GM18519 (cell line): ENCODE results near the gene EPB41L5.
"Not testable (repeated sequence)": the region's sequence is repeated elsewhere in the genome, so short reads cannot be mapped to it uniquely, and the experiment has no call there.

Experiments used
- ATAC-seq: cut with Tn5 transposase; IDR thresholded peaks from one replicate; pipeline ENCODE4 v1.9.1; 2021; ENCODE audit warnings: mild to moderate bottlenecking, moderate library complexity; ENCODE audit not compliant: unreplicated experiment, low FRiP score

EPB41L5 gene

DNA sequence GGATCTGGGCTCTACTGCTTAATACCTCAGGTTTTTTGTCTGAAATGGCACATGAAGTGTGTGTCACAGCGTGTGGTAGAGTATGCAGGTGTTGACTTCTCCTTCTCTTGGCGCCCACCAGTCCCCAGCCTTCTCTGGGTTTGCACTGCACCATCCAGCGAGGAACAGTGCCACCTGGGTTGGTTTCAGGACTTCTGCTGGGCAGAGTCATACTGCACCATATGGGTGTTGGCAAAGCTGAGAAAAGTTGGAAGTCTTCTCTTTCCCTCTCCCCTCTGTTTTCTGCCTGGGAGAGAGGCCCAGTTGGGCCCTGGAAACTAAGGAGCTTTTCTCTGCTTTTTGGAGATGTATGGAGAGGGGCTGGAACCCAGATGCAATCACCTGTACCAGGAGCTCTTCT lies 166.5 kb downstream of the EPB41L5 start:
- ATAC-seq, result no peak

DNA sequence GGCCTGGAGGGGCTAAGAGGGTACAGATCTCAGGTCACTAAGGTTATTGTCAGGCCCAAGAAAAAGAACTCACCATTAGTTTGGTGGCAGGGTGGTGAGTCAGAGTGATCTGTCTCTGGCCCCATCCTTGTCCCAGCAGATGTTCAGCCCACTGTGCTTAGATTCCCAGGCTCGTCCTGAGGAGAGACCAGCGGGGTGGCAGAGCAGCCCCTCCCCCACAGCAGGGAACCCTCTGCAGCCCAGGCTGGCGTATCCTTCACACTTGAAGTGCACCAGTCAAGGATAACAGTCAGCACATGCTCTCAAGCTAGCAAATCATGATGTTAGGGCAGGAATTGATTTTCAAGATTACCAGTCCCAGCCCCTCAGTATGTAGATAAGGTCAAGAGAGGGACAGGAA lies 167.2 kb downstream of the EPB41L5 start:
- no peak for ATAC-seq

DNA sequence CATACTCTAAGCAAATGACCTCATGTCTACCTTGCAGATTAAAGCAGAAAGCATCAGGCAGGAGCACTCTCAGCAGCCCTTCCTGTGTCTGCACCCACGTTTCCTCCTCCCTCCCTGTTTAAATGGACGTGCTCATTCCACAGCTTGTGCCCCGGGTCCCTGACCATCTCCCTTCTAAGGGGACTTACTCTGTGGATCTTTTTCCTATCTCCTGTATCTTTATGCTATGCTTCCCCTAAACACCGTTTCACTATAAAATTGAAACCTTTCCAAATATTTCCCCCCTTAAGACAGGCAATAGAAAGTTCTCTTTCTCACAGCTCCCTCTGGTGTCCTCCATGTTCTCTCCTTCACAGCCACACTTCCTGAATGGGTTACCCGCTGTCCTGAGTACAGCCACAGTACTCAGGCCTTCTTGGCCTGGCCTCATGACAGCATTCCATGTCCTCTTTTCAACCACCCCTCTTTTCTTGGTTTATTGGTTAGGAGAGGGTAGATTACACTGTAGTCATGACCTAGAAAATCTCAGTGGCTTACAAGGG lies 169.2 kb downstream of the EPB41L5 start:
- ATAC-seq, result no peak

DNA sequence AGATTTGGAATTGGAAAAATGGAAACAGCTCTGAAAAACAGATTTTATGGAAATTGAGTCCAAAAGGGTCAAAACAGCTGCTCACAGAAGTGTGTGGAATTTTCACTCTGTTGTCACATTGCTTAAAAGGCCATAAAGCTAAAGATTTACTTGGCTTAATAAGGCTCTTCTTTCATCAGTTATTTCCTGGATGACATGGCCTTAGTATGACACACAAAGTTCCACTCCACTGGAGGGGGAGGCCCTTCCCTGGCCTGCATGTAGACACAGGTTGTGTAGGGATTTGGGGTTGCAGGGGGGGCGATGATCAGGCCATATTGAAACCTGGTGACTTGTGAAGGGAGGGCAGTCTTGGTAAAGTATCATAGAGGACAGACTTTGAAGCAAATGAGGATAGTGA lies 176.3 kb downstream of the EPB41L5 start:
- ATAC-seq, result no peak

DNA sequence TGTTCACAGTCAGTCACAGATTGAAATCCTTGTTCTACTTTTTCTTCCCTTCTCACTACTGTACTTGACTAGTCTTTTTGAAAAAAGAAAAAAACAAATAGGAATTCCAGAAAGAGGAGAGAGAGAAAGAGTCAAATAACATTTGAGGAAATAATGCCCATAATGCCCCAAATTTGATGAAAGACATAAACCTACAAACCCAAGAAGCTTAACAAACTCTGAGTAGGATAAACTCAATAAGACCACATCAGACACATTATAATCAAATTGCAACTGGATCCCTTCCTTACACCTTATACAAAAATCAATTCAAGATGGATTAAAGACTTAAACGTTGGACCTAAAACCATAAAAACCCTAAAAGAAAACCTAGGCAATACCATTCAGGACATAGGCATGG lies 179.4 kb downstream of the EPB41L5 start:
- no peak for ATAC-seq

DNA sequence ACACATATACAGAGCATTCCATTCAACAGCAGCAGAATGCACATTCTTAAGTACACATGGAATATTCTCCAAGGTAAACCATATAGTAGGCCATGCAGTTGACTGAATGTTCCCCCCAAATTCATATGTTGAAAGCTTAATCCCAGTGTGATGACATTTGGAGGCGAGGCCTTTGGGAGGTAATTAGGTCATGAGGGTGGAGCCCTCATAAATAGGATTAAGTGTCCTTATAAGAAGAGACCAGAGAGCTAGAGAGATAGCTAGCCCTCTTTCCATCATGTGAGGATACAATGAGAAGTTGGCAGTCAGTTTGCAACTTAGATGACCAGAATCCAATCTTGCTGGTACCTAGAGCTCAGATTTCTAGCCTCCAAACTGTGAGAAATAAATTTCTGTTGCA lies 182.7 kb downstream of the EPB41L5 start:
- no peak for ATAC-seq

DNA sequence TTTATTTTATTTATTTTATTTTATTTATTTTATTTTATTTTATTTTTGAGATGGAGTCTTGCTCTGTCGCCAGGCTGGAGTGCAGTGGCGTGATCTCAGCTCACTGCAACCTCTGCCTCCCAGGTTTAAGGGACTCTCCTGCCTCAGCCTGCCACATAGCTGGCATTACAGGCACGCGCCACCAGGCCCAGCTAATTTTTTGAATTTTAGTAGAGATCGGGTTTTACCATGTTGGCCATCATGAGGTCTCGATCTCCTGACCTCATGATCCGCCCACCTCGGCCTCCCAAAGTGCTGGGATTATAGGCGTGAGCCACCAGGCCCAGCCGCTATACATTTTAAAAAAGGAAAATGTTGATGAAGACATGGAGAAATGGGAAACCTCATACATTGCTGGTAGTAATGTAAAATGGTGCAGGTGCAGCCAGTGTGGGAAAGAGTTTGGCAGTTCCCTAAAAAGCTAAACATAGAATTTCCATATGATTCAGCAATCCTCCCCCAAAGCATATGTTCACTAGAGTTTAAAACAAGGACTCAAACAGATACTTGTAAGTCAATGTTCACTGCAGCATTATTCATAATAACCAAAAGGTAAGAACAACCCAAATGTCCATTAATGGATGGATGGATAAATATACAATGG lies 187.1 kb downstream of the EPB41L5 start:
- not testable (repeated sequence) for ATAC-seq

DNA sequence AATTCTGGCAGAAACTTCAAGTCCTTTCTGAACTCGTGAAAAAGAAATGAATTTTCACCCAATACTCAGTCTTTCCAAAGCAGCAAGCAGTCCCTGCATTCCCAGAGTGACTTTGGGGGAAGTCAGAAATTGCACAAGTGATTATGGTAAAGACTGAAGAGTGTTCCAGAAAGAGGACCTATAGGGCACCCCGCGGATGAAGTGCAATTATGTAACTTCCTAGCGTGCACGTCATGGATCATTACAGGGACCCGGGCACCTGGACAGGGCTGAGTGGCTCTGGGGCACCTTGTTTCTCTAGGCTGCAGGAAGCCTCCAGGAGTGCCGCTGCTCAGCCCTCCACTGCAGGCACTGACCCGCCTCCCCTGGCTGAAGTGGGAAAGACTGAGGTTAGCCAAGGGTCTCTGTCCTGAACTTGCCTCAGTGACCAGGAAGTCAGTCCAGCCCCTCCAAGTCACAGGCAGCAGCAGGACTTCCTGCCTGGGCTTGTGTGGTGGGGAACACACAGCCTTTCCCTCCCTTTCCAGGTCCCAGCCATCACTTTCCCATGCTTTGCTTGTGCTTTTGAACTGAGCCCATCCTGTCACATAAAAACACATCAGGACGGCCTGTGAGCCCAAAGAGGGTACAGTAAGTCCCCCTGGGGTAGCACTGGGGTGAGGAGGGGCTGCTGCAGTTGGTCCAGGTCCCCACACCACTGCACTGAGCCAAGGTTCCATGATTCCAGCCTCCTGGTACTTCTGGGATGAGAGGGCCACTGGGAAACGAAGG lies 190.6 kb downstream of the EPB41L5 start:
- ATAC-seq, result no peak

DNA sequence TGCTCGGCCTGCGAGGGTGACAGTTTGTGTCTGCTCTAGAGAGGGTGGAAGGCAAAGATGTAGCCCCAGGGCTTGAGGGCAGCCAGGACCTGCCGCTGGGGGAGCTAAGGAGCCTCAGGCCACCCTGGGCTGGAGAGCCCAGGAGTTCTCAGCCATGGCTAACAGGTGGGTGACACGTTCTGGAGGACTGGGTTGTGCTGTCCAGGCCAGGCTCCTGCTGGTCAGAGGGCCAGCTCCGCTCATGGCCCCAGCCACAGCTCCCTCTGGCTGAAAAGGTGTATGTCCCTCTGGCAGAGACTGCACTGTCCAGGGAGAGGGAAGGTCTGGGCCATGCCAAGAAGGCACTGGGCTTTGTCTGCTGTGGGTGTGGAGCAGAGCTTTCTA lies 191.1 kb downstream of the EPB41L5 start:
- no peak for ATAC-seq

DNA sequence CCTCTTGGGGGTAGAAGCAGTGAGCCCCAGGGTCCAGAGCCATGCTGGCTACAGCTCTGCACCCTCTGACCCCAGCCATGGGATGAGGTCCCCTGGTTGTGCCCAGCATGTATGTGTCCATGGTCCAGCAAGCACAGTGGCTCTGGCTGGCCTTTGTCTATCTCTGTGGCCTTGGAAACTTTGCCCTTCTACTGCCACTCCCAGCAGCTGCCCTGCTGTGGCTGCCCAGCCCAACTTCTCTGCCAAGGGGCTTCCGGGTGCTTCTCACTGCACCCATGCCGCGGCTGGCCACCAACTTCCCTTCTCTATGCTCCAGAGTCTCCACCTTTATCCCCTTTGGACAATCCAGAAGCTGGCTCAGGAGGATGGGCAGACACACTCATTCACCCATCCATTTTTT lies 191.5 kb downstream of the EPB41L5 start:
- ATAC-seq, result no peak

DNA sequence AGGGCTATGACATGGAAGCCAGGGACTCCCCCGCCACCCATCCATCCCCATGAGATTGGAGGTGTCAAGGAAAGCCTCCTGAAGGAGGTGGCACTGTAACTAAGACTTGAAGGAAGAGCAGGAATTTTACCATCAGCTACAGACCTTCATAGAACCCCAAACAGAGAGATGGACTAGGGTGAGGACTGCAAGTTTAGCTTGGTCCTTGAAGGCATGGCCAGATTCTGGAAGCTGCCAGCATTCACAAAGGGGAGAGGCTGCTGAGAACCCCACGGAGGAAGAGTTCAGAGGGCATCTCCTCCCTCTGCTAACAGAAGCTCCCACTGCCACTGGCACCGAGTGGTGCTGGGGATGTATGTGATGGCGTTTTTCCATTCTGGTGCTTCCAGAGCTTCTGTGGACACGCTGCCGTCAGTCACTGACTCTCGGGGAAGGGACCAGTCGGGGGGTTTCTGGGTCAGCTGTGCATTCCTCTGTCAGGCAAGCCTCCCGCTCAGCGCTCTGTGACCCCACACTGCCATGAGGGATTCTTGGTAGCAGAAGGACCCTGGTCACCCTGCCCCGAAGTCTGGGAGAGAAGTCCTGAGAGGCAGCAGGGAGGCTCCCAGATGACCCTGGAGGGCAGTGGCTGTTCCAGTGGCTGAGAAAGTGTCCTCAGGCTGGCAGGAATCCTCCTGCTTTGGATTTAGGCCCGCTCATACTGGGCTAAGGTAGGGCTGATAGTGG lies 192.2 kb downstream of the EPB41L5 start:
- no peak for ATAC-seq

DNA sequence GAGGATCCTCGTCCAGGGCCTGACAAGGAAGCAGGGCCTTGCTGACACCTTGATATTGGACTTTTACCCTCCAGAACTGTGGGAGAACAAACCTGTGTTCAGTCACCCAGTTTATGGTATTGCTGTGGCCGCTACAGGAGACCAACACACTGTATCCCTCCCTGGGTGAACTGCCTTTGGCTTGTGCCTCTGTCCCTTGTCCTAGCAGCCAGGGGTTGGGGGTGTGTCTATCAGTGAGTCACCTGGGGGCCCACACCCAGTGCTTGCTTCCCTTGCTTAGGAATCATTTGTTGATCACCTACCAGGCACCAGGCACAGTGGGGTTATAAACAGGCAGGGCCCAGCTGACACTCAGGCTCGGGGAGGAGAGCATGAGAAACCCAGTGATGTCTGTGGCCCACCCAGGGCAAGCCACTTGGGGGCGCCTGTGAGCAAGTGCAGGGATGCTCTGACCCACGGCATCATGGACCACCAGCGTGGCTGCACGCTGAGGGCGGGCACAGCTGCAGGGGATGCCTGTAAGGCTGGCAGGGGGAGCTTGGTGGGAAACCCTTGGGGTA lies 193.2 kb downstream of the EPB41L5 start:
- no peak for ATAC-seq

DNA sequence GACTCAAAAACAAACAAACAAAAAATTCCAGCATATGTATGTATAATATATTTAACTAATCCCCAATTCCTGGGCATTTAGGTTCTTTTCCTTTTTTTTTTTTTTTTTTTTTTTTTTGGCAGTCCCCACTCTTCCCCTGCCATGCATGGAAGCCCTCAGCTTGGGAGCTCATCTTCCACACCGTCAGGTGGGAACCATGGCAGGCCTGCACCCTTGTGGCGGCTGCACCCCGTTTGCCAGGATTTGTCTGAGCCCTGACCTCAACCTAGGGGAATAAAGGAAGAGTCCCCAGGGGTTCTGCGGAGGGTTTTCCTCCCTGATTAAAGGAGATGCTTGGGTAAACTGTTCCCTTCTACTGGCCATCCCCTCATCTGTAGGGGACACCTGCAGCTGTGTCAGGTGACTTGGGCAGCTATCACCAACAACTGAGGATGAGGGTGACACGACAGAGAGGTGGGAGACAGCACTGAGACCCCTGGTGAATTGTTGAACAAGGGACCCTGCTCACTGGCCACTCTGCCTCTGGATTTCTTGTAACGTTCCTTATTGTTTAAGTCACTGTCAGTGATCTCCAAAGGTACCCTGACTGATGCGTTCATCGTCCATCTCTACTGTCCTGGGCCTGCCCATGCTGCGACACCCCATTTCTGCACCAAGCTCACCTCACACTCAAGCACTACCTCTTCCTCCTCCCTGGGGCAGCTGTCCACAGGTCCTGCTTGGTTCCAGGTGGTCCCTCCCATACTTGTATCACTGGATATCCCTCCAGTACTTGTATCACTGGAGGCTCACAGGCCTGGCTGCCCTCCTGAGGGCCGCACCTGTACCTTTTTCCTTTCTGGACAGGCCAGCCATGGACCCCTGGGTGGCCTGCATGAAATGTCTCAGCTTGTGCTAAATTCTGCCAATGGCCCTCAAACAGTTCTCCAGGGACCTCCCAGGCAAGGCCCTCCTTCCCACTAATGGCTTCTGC lies 195.8 kb downstream of the EPB41L5 start:
- ATAC-seq, result no peak

DNA sequence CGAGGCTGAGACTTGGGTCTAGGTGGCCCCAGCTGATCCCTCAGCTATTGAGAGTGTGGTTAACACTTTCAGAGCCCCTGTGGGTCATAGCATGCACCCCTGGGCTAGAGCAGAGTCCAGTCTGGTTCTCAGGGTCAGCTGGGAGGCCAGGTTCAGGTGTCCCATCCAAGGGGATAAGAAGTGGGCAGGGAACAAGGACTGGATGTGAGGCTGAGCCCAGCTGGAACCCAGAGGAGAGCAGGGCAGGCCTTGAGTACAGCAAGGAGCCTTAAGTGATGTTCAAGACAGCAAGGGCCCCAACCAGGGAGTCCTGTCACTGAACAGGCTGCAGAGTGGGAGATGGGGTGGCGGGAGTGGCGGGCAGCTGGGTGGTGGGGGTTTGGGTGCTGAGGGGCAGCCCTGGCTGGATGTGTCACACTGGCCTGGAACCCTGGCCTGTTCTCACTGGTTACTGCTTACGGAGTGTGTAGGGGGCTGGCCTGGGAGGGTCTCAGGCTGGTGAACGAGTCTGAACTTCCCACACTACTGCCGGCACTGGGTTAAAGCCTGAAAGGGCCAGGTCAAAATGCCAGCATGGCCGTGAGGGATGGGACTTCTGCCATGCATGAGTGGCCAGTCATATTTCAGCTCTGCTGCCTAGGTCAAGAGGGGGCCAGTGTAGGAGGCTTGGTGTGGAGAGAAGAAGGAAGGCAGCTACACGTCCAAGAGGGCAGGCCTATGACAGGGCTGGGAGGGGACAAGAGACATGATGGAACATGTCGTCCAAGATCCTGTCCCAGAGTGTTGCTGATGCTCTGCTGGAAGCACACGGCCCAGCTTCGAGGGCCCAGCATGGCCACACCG lies 196.8 kb downstream of the EPB41L5 start:
- no peak for ATAC-seq

DNA sequence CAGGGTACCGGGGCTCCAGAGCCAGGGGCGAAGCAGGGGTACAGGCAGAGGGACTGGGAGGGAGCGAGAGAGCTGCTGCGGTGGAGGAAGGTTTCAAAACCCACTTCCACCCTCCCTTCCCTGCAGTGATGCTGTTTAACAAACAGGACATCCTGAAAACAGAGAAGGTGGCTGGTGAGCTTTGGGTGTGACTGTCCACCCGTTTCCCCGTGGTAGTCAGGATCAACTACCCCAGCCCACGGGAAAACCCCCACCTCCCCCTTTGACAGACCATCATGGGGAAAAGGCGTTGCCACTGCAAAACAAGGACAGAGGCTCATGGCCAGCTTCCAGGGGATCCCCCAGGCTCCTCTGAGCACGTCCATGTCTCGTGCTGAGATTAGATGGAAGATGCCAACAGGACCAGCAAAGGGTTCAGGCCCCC lies 197.4 kb downstream of the EPB41L5 start:
- ATAC-seq, result no peak

DNA sequence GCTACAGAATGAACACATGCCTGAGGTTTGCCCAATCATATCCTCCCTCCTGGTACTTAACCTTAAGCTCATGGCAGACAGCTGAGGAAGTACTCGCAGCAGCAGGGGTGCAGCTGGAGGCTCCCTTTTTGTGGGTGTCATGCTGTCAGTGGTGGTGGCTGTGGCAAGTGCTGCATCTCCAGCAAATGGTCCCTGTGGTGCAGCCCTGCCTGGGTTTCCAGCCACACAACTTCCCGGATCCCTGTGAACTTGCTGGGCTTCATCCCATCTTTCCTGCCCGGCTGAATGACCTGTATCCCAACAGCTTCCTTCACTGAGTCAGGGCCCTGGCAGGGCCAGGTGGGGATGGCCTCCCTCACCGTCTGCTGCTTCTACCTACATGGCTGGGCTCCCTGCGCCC lies 205.3 kb downstream of the EPB41L5 start:
- ATAC-seq, result no peak

DNA sequence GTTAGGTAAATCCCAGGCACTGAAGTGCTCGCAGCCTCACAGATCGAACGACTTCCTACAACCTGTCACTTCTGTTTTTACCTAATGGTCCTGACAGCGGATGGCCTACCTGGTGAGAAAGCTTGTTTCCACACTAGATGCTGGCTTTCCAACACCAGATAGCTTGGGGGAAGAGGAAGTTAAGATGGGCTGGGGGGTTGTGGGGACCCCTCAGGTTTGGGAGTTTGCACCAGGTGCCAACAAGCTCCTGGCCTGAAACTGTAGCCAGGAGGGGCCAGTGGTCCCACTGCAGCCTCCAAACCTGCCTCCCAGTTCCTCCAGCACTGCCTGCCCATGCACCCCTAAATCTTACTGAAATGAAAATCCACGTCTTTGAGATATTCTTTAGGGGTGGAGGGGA lies 206.4 kb downstream of the EPB41L5 start:
- ATAC-seq, result no peak

DNA sequence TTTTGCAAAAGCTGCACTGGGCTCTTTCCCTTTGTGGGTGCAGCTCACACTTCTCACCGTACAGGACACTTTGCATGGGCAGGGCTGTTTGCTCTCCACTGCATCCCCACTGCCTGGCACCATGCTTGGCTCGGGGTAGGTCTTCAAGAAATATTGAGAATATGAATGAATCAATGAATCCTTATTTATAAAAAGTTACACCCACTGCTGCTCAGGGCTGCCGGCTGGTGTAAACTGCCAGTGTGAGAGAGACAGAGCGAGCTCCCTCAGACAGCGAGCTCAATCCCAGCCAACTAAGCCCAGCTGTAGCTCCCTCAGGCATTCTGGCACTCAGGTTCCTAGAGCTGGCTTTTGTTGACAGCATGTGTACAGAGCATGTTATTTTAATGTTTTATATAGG lies 206.9 kb downstream of the EPB41L5 start:
- no peak for ATAC-seq

DNA sequence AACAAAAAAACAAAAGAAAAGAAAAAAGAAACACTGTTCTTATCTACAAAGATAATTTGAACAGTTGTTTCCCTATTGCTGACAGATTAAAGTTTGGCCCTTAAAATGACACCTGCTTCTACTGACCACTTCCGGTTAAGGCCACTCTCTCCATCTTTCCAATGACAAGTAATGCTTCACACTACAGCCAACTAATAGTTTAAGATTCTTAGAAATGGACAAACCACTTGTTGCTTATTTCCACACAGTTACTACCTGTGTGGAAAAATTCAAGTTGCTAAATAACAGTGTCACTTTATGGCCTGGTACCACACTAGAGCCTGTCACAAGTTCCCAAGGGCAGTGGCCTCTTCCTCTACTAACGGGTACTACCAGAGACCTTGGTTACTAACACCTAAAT lies 207.9 kb downstream of the EPB41L5 start:
- no peak for ATAC-seq
